Measurements from ENCODE around the gene OR6X1.

DNA sequence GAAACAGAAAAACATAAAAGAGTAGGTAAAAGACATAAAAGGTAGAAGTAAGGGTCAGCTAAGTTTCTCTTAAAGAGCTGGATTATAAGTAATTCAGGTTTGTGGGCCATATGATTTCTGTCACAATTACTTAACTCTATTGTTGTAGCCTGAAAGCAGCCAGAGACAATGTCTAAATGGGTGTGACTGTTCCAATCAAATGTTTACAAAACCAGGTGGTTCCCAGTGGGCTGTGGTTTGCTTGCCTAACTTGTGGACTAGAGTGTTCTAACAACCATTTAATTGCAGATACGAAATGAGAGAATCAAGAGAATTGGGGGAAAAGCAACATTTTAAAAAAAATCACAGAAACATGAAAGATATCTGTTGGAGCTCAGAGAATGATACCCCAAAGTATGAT is 29.2 kb upstream of the OR6X1 start:
- no peak for TF ChIP-seq CTCF (IDR thresholded peaks at IDR 0.05)
- no peak for TF ChIP-seq ZFX (IDR thresholded peaks at IDR 0.05; ENCODE audit: borderline replicate concordance)
